HG02623 (cell line): ENCODE measurements around the gene TMEM123.
"Not testable (repeated sequence)": the region's sequence is repeated elsewhere in the genome, so short reads cannot be mapped to it uniquely, and the experiment has no call there.

Experiments
- ATAC-seq: cut with Tn5 transposase; IDR thresholded peaks from one replicate; pipeline ENCODE4 v1.9.1; 2021; ENCODE audit warnings: moderate library complexity; ENCODE audit not compliant: unreplicated experiment

TMEM123 gene

DNA sequence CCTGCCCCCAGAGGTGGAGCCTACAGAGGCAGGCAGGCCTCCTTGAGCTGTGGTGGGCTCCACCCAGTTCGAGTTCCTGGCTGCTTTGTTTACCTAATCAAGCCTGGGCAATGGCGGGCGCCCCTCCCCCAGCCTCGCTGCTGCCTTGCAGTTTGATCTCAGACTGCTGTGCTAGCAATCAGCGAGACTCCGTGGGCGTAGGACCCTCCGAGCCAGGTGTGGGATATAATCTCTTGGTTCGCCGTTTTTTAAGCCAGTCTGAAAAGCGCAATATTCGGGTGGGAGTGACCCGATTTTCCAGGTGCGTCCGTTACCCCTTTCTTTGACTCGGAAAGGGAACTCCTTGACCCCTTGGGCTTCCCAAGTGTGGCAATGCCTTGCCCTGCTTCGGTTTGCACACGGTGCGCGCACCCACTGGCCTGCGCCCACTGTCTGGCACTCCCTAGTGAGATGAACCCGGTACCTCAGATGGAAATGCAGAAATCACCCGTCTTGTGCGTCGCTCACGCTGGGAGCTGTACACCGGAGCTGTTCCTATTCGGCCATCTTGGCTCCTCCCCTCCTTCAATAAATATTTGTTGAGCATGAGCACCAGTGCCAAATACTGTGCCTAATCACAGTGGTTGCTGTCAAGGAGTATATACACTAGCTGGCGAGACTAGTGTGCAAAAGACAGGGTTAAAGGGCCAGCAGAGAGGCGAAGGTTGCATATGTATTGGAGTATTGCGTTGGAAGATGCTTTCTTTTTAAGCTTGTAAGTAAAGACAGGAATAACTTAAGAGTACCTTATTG is 77.7 kb downstream of the TMEM123 start:
- not testable (repeated sequence) for ATAC-seq

GRCh38 chr11:102368472-102368871 is 84.1 kb downstream of the TMEM123 start:
- peak; percentile 100 for ATAC-seq

DNA sequence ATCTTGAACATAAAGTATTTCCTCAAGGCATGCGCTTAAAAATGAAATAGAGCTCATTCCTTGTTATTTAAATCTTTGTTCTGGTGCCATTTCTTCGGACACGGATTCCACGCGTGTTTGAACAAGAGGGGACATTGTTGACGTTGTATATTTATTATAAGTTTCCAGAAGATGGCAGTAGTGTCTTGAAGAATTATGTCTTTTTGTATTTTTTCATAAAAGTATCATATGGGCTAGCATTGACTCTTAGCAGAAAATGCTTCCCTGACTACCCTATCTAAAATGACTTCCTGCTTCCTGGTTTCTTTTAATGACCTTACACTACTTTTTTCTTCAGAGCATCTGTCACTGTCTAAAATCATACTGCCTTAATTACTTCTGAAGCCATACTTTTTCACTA is 85.2 kb downstream of the TMEM123 start:
- ATAC-seq, result no peak

- ATAC-seq, result no peak
Observed at GRCh38 chr11:102364991-102365390, 87.6 kb downstream of the TMEM123 start.

DNA sequence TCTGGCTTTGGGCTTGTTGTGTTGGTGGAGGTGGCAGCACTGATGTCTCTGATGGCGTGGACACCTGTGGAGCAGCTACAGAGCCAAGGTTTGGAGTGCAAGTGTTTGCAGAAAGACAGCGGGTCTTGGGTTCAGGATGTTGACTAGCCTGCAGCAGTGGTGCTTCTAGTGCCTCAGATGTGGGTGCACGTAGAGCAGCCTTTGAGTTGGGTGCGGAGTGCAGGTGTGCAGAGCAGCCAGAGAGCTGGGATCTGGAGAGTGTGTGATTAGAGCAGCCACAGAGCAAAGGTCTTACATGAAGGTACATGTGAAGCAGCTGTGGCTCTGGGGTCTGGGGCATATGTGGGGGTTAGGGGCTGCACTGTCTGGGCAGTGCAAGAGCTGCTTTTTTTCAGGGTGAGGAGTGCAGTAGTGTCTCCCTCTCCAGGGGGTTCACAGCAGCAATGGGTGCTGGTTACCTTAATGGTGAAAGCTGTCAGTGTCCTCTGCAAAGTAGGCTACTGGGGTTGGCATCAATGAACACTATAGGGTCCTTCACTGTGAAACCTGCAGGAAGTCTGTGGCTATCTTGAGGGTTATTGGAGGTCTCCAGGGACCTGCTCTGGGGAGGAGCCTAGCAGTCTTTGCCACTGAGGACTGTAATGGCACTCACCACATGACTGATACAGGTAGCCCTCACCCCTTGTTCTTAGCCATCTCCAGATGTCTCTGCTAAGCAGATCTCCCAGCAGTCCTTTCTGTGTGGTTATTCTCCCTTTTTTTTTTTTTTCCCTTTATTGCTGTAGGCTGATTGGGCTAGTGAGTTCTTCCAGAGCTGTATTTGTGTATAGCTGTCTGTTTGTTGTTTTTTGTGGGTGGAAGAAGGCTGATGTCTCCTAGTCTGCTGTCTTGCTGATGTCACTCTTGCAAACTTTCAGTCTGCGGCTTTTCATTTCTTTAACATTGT is 91.2 kb downstream of the TMEM123 start:
- peak; percentile 50 for ATAC-seq

DNA sequence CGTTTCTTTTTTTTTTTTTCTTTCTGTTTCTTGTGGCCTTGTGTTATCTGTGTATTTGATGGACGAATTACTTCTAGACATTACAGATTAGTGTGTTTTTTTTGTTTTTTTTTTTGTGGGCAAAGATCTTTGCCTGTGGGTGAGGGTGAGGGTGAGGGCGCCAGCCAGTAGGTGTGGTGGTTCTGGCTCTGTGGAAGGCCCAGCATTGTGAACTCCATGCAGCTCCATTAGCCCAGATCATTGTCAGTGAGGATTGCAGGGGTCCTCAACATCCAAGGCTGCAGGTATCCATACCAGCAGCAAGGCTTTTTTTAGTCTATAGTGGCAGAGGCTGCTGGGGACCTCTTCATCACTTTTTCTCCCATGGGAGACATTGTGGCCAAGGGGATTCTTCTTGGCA is 91.9 kb downstream of the TMEM123 start:
- ATAC-seq, result no peak

GRCh38 chr11:102359372-102359771 is 93.2 kb downstream of the TMEM123 start:
- ATAC-seq, result no peak

GRCh38 chr11:102357116-102357515 is 95.4 kb downstream of the TMEM123 start:
- ATAC-seq, result no peak

GRCh38 chr11:102347462-102348370 is 104.8 kb downstream of the TMEM123 start:
- peak; percentile 1 for ATAC-seq

- peak; percentile 79 for ATAC-seq
Observed at GRCh38 chr11:102346748-102347461, 105.7 kb downstream of the TMEM123 start, which contains the start of gene BIRC2. TSS of gene BIRC2 (plus strand) at chr11:102347214. CDS start at chr11:102349855, 2,641 bp downstream.

DNA sequence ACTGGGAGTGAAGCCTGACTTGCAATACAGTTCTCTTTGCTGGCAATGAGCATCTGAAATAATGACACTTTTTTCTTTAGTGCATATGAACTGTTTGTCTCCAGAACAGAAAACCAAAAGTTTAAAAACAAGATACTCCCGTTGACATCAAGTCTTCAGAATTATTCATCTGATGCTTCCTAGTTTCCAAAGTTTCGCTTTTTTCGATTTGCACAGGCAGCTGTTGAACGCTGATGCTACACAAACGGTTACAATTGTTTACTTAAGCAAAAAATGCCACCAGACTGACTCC is 106.2 kb downstream of the TMEM123 start:
- ATAC-seq, result no peak
